Measurements from ENCODE around the gene SMPDL3A.
A peak's percentile ranks its signal among the peaks of the same experiment; 100 is the strongest.

The SMPDL3A gene

DNA sequence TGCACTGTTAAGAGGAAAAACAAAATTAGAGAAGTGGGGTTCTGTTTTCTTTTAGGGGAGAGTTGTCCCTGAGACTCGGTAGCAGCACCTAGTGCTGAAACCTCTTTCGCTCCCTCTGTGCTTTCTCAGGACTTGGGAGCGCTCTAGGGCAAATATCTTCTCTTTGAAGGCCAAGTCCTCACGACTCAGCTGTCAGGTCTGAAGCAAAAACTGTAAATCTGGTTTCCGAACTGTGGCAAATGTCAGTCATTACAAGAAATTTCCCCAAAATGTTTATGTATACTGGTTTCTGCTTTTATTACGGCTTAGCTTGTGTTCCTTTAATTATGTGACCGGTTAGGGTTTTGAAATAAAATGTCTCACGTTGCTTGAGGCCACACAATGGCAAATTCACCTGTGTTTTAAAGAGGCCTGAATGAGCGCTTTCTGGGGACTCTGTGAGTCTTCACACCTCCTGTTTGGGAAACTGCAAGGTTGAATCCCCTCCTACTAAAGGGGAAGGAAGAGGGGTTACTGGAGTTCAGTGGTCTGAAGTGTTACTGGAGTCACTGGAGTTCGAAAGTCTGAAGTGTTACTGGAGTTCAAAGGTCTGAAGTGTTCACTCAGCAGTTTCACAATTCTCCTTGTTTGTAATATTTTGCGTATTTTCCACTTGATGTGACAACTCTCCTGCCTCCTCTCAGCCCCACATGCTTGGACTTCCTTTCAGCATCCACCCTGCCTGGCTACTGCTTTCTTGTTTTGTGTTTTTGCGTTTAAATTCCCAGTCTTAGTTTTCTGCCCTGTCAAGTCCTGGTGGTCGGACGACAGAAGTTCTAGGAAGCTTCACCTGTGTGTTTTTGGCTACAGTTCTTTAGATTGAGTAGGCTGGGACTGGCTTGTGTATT, 1.6 kb downstream of the SMPDL3A start:
- TF ChIP-seq, protein P1, sequence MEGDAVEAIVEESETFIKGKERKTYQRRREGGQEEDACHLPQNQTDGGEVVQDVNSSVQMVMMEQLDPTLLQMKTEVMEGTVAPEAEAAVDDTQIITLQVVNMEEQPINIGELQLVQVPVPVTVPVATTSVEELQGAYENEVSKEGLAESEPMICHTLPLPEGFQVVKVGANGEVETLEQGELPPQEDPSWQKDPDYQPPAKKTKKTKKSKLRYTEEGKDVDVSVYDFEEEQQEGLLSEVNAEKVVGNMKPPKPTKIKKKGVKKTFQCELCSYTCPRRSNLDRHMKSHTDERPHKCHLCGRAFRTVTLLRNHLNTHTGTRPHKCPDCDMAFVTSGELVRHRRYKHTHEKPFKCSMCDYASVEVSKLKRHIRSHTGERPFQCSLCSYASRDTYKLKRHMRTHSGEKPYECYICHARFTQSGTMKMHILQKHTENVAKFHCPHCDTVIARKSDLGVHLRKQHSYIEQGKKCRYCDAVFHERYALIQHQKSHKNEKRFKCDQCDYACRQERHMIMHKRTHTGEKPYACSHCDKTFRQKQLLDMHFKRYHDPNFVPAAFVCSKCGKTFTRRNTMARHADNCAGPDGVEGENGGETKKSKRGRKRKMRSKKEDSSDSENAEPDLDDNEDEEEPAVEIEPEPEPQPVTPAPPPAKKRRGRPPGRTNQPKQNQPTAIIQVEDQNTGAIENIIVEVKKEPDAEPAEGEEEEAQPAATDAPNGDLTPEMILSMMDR (IDR thresholded peaks at IDR 0.05; ENCODE audit: control extremely low read depth, extremely low read depth, low read depth, missing control alignments) = no peak
- peak; percentile 18 for DNase-seq (ENCODE audit: extremely low spot score)
- POLR2A ChIA-PET = no interaction called here
- CTCF ChIA-PET = interaction anchor here (1.4 to 2.2 kb wide), 2 partner anchors 9 kb away, joined by 3 to 25 read pairs; no protein-coding TSS in a partner anchor

DNA sequence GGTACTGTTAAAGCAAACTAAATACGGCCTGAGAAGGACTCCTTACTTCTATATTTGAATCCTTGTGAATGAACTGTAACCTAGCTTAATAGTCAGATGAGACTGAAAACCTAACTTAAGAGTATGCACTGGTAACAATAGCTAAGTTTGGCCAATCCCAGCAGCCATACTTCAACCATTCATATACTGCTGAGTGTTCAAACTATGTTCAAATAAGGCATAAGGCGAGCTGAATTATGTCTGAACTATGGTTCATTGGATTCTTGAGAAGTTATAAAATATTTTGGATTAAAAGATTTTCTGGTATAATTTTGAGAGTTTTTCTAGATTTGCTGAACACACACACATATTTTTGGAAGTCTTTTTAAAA, 2.2 kb downstream of the SMPDL3A start:
- DNase-seq (ENCODE audit: extremely low spot score) = no peak
- ChIA-PET POLR2A (no interaction called here), CTCF (interaction anchor here (1.4 kb wide), 1 partner anchor 10 kb away, joined by 3 read pairs; no protein-coding TSS in a partner anchor)
- TF ChIP-seq, protein P1 (IDR thresholded peaks at IDR 0.05; ENCODE audit: control extremely low read depth, extremely low read depth, low read depth, missing control alignments) = no peak

DNA sequence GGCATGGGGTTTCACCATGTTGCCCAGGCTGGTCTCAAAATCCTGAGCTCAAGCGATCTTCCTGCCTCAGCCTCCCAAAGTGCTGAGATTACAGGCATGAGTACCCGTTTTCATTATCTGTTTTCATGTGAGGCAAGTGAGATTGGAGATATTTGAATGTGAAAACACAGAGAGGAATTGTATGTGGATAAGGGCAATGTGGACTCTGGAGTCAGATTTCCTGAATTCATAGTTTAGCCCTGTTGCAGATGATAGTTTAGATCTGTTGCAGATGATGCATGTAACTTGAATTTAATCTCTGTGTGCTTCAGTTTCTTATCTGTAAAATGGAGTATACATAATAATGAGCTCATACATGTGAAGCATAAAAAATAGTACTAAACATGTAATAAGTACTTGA, 3.7 kb downstream of the SMPDL3A start:
- ChIA-PET POLR2A (no interaction called here), CTCF (interaction anchor here (1.0 to 1.5 kb wide), 2 partner anchors 9 to 61 kb away, joined by 3 to 4 read pairs; no protein-coding TSS in a partner anchor)
- TF ChIP-seq, protein P1 (IDR thresholded peaks at IDR 0.05; ENCODE audit: control extremely low read depth, extremely low read depth, low read depth, missing control alignments) = no peak
- DNase-seq (ENCODE audit: extremely low spot score) = no peak

DNA sequence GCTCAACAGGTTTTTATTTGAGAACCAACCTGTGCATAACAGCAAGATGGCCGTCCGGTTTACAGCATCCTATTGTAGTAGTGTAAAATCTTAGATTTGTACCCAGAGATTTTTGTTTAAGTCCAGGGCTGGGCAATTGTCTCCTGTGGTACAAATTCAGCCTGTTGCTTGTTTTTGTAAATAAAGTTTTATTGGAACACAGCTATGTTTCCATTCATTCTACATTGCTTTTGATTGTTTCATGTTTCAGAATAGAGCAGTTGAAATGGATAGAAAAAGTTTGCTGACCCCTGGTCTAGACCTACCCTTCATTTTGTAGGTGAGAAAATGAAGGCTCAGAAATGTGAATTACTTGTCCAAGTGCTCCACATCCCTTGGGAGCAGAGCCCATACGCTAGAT, 8.5 kb downstream of the SMPDL3A start:
- no peak for DNase-seq (ENCODE audit: extremely low spot score)
- CTCF ChIA-PET = interaction anchor here (1.0 to 6.2 kb wide), 2 partner anchors 8 to 52 kb away, joined by 3 to 25 read pairs; partner anchors contain the start of gene SMPDL3A
- POLR2A ChIA-PET = no interaction called here
- TF ChIP-seq, protein P1 (IDR thresholded peaks at IDR 0.05; ENCODE audit: control extremely low read depth, extremely low read depth, low read depth, missing control alignments) = no peak

DNA sequence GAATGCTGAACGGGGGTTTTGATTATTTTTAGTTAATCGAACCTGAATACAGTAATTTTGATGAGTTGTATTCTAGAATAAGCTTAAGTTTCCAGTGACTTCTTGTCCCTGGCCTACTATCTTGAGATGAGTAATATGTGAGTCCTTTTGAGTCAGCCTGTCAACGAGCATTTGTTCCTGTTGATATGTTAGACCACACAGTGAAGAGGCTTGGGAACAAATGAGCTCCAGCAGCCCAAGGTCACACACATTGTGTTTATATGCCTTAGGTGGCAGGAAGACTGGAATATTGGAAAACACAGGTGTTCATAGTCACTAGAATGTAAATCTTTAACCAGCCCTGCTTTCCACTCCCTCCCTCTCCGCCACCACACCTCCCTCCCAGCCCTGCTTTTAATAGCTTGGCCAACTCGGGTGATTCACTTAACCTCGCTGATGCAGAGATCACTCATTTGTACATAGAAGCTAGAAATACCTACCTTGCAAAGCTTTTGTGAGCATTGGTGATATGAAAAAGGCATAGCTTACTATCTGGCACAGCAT, 9.1 kb downstream of the SMPDL3A start:
- TF ChIP-seq, protein P1 (IDR thresholded peaks at IDR 0.05; ENCODE audit: control extremely low read depth, extremely low read depth, low read depth, missing control alignments) = no peak
- POLR2A ChIA-PET = no interaction called here
- CTCF ChIA-PET = interaction anchor here (0.9 to 6.2 kb wide), 7 partner anchors 9 to 70 kb away, joined by 3 to 25 read pairs (median 3); partner anchors contain the start of gene SMPDL3A
- peak; percentile 17 for DNase-seq (ENCODE audit: extremely low spot score)

DNA sequence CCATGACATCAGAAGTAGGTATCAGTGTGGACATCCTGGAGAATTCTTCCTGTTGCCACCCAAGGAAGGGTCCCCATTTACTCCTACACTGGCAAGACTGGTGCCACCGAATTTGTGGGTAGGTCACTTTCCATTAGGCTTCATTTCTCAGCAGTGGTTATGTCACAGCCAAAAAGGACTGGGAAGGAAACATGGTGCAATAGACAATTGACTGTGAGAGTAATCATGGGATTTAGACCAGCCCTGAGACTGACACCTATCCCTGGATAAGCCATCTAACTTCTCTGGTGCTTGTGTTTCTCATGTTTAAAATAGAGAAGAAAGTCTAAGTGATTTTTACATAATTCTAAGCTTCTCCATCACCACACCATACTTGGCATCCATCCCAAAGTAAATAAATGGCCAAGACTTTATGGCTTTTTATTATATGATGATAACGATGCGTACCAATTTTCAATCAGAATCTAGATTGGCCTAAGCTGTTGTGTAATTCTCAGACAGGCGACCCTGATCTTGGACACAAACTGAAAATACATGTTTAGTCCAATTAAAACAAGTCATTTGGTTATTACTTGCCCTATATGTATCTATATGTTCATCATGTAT, 10.2 kb downstream of the SMPDL3A start:
- TF ChIP-seq, protein P1 (IDR thresholded peaks at IDR 0.05; ENCODE audit: control extremely low read depth, extremely low read depth, low read depth, missing control alignments) = no peak
- ChIA-PET CTCF (interaction anchor here (1.0 to 6.2 kb wide), 5 partner anchors 10 to 68 kb away, joined by 3 to 25 read pairs (median 5); partner anchors contain the start of gene SMPDL3A), POLR2A (no interaction called here)
- DNase-seq (ENCODE audit: extremely low spot score) = no peak

All from GM10248 (cell line).